Transverse colon (tissue), 4 donors: Measurements from ENCODE around the gene PIP5K1B. TPM values are rescaled to one million over a fixed set of nuclear protein-coding genes. Genes with fewer than 3 reads are reported as not detected.
"Not testable (repeated sequence)": the region's sequence is repeated elsewhere in the genome, so short reads cannot be mapped to it uniquely, and the experiment has no call there.

ENCODE experiments used
- DNase-seq: peaks from one replicate; pipeline ENCODE4 v3.0.0-alpha.2; 2019
- H3K27ac ChIP-seq, 4 donors: fragments of 200-600 bp; sonication (generic); 2 replicates each; pipeline ENCODE4 v1.5.1; 2016 to 2018; ENCODE audit warnings: inconsistent platforms in 4 of 4
- H3K27me3 ChIP-seq: fragments of 200-600 bp; sonication (generic); 2 replicates; pipeline ENCODE4 v1.5.1; 2017; ENCODE audit warnings: inconsistent platforms
- H3K36me3 ChIP-seq, 4 donors: fragments of 200-600 bp; sonication (generic); 2 replicates each; pipeline ENCODE4 v1.5.1; 2017 to 2019; ENCODE audit warnings: inconsistent platforms in 4 of 4
- H3K4me1 ChIP-seq, 4 donors: fragments of 200-600 bp; sonication (generic); 2 replicates each; pipeline ENCODE4 v1.5.1; 2017 to 2020; ENCODE audit warnings: inconsistent platforms in 4 of 4
- H3K4me3 ChIP-seq, 4 donors: fragments of 200-600 bp; sonication (generic); 1 replicate in 1 of 4; 2 replicates in 3 of 4; pipeline versions ENCODE4 v1.5.1 to v1.6.1; 2017 to 2019; ENCODE audit warnings: inconsistent platforms in 4 of 4
- H3K9me3 ChIP-seq, 2 donors: fragments of 200-600 bp; sonication (generic); 2 replicates each; pipeline ENCODE4 v1.5.1; 2017 to 2019; ENCODE audit warnings: inconsistent platforms in 2 of 2
- CTCF ChIP-seq, 5 experiments: fragments of 200-600 bp in 3 of 5; fragments of 450-650 bp in 2 of 5; sonication (generic) in 3 of 5; IDR thresholded peaks; 1 replicate in 2 of 5; 2 replicates in 3 of 5; pipeline ENCODE4 v1.5.1; 2016 to 2017; ENCODE audit warnings: antibody characterized with exemption in 5 of 5, inconsistent platforms in 3 of 5, mild to moderate bottlenecking in 2 of 5, moderate library complexity in 1 of 5
- EP300 ChIP-seq: sonication (generic); formaldehyde crosslinking; IDR thresholded peaks from one replicate; pipeline ENCODE4 v1.6.1; 2017; ENCODE audit warnings: antibody characterized with exemption, low read depth
- POLR2A ChIP-seq: fragments of 450-650 bp; IDR thresholded peaks from one replicate; pipeline ENCODE4 v1.6.1; 2016; ENCODE audit warnings: antibody characterized with exemption, mild to moderate bottlenecking, moderate library complexity
- POLR2AphosphoS5 ChIP-seq, 3 donors: sonication (generic); formaldehyde crosslinking; IDR thresholded peaks; one replicate each; pipeline ENCODE4 v1.6.1; 2016; ENCODE audit warnings: antibody characterized with exemption in 3 of 3
- WGBS, 2 donors: methylation state at CpG; one replicate each; pipeline ENCODE4 v1.1.5; 2018; ENCODE audit warnings: low coverage in 1 of 2; 5-methylcytosine and 5-hydroxymethylcytosine counted together
- in situ Hi-C, 4 donors: fragments of 200-750 bp; cut with MboI; loops; one replicate each; pipeline versions ENCODE4 v1.15.0 to v1.15.1; 2017; ENCODE audit warnings: low sequenced_read_pairs in 3 of 4, low pct_ligation_motif_present in 1 of 4, low pct_unique_long_range_greater_than_20kb in 1 of 4
- intact Hi-C: fragments of 100-400 bp; cut with DNase I; formaldehyde crosslinking; loops from one replicate; pipeline ENCODE4 v1.15.1; 2023; ENCODE audit warnings: low total_unique reads
- total RNA-seq, 4 donors: library from RNA; depleted of rRNA; stranded (reverse); fragments of >200 nt; gene quantifications; one replicate each; pipeline ENCODE4 v1.1.0, GENCODE V29; 2016

The PIP5K1B gene
- total RNA-seq, 4 donors from 2014 or later: 45.6 to 104 (median 76.0) TPM

- intact Hi-C loops: no loop called here
- Histone ChIP-seq H3K27ac (no peak overlapping the region), H3K36me3 (no peaks in the 10 kb centered on the region), H3K27me3 (no peaks in the 10 kb centered on the region), H3K4me3 (no peak overlapping the region), H3K4me1 (no peaks in the 10 kb centered on the region), H3K9me3 (no peaks in the 10 kb centered on the region)
- DNase-seq: no peak
- WGBS, 2 donors: 29 to 81% methylated on average over 1 to 4 of the region's 4 CpGs
- TF ChIP-seq POLR2AphosphoS5 (IDR thresholded peaks at IDR 0.05) (no peak), CTCF (IDR thresholded peaks at IDR 0.05) (no peak), EP300 (no peak), POLR2A (no peak)
- in situ Hi-C loops: loop anchor here in 1 of 4 donors (25.0 kb wide), 1 partner anchor 107 kb away; no protein-coding TSS in a partner anchor
These were observed 10.9 kb upstream of the PIP5K1B start for GRCh38 chr9:68694125-68694524.

GRCh38 chr9:68697851-68698250 lies 7.2 kb upstream of the PIP5K1B start:
- WGBS, 2 donors: 85 to 100% methylated on average over 2 to 4 of the region's 4 CpGs
- Histone ChIP-seq H3K36me3 (no peaks in the 10 kb centered on the region), H3K27ac (no peak overlapping the region), H3K27me3 (no peaks in the 10 kb centered on the region), H3K4me1 (no peaks in the 10 kb centered on the region), H3K4me3 (no peak overlapping the region), H3K9me3 (no peaks in the 10 kb centered on the region)
- no peak for DNase-seq
- in situ Hi-C loops: loop anchor here in 1 of 4 donors (25.0 kb wide), 1 partner anchor 111 kb away; no protein-coding TSS in a partner anchor
- intact Hi-C loops: no loop called here
- TF ChIP-seq POLR2AphosphoS5 (IDR thresholded peaks at IDR 0.05) (no peak), EP300 (no peak), CTCF (IDR thresholded peaks at IDR 0.05) (no peak)

GRCh38 chr9:68698943-68699509 lies 6.0 kb upstream of the PIP5K1B start:
- H3K4me1 ChIP-seq: peaks cover 0 to 1% (median under 1%) of the 10 kb centered on the region in 4 donors
- H3K27me3 ChIP-seq: no peaks in the 10 kb centered on the region
- in situ Hi-C loops (loop anchor here in 1 of 4 donors (25.0 kb wide), 1 partner anchor 112 kb away; no protein-coding TSS in a partner anchor), intact Hi-C loops (no loop called here)
- no peak overlapping the region for H3K27ac ChIP-seq
- TF ChIP-seq CTCF (IDR thresholded peaks at IDR 0.05): no peak
- TF ChIP-seq EP300: no peak
- no peak for TF ChIP-seq POLR2AphosphoS5 (IDR thresholded peaks at IDR 0.05)
- no peaks in the 10 kb centered on the region for H3K36me3 ChIP-seq
- no peak for DNase-seq
- no peaks in the 10 kb centered on the region for H3K9me3 ChIP-seq
- 74 to 85% methylated on average over 6 of the region's 6 CpGs for WGBS, 2 donors
- no peak overlapping the region for H3K4me3 ChIP-seq

- H3K27me3 ChIP-seq, H3K4me3 ChIP-seq, H3K4me1 ChIP-seq, H3K9me3 ChIP-seq, H3K36me3 ChIP-seq, H3K27ac ChIP-seq, intact Hi-C loops, DNase-seq: not testable (repeated sequence)
- in situ Hi-C loops: loop anchor here in 3 of 4 donors (25.0 kb wide), 3 partner anchors 112 to 288 kb away; no protein-coding TSS in a partner anchor
- WGBS, 2 donors: 86 to 93% methylated on average over 1 to 2 of the region's 2 CpGs
These were observed 5.4 kb upstream of the PIP5K1B start for GRCh38 chr9:68699625-68700024.

- Histone ChIP-seq H3K27me3 (peaks cover 3% of the 10 kb centered on the region), H3K4me3 (no peak overlapping the region), H3K9me3 (no peaks in the 10 kb centered on the region), H3K36me3 (no peaks in the 10 kb centered on the region), H3K4me1 (peaks cover 0 to 11% (median 9%) of the 10 kb centered on the region in 4 donors), H3K27ac (no peak overlapping the region)
- no peak for TF ChIP-seq EP300
- no peak for TF ChIP-seq POLR2A
- TF ChIP-seq POLR2AphosphoS5 (IDR thresholded peaks at IDR 0.05): no peak
- no peak for TF ChIP-seq CTCF (IDR thresholded peaks at IDR 0.05)
- intact Hi-C loops: no loop called here
- in situ Hi-C loops: loop anchor here in 2 of 4 donors (25.0 kb wide), 2 partner anchors 135 to 285 kb away; no protein-coding TSS in a partner anchor
- 61 to 78% methylated on average over 3 of the region's 3 CpGs for WGBS, 2 donors
- no peak for DNase-seq
These were observed 2.5 kb upstream of the PIP5K1B start for GRCh38 chr9:68702493-68702892.
